ENCODE data around the gene PPP6R2. TPM values are rescaled to one million over a fixed set of nuclear protein-coding genes. Genes with fewer than 3 reads are reported as not detected.

The PPP6R2 gene
- total and polyA plus RNA-seq, 12 donors = 34.7 to 51.5 (median 37.7) TPM

DNA sequence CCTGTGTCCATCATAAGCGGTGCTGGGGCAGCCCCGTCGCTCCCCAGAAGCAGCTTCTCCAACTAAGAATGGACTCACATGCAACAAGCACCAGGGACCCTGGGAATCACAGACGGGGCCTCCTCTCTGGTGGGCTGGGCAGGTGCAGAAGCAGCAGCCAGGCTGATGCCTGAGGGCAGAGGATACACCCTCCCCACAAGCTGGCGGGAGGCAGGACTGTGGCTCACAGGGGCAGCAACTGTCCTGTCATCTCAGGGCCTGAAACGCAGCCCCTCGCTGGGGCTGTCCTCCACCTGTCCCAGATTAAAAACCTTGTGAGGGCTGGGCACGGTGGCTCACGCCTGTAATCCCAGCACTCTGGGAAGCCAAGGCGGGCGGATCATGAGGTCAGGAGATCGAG lies 134.8 kb downstream of the PPP6R2 start:
- no peak for DNase-seq
- intact Hi-C loops (cut with DNase I) = no loop called here
- H3K36me3 ChIP-seq = no peaks in the 10 kb centered on the region
- H3K4me1 ChIP-seq = peaks cover 12 to 34% (median 29%) of the 10 kb centered on the region in 9 donors
- no peak for ATAC-seq
- 87 to 90% methylated on average over 12 of the region's 12 CpGs for WGBS, 2 donors
- no peaks in the 10 kb centered on the region for H3K9me3 ChIP-seq
- TF ChIP-seq, protein P1, sequence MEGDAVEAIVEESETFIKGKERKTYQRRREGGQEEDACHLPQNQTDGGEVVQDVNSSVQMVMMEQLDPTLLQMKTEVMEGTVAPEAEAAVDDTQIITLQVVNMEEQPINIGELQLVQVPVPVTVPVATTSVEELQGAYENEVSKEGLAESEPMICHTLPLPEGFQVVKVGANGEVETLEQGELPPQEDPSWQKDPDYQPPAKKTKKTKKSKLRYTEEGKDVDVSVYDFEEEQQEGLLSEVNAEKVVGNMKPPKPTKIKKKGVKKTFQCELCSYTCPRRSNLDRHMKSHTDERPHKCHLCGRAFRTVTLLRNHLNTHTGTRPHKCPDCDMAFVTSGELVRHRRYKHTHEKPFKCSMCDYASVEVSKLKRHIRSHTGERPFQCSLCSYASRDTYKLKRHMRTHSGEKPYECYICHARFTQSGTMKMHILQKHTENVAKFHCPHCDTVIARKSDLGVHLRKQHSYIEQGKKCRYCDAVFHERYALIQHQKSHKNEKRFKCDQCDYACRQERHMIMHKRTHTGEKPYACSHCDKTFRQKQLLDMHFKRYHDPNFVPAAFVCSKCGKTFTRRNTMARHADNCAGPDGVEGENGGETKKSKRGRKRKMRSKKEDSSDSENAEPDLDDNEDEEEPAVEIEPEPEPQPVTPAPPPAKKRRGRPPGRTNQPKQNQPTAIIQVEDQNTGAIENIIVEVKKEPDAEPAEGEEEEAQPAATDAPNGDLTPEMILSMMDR (IDR thresholded peaks at IDR 0.05) = no peak
- H3K27me3 ChIP-seq = peaks cover 23 to 46% (median 42%) of the 10 kb centered on the region in 7 donors
- no peak overlapping the region for H3K27ac ChIP-seq
- H3K4me3 ChIP-seq = no peak overlapping the region

GRCh38 chr22:50479721-50480120 lies 136.6 kb downstream of the PPP6R2 start:
- no peak overlapping the region for H3K27ac ChIP-seq
- ATAC-seq (no peak), DNase-seq (no peak)
- peaks cover 0 to 21% (median 17%) of the 10 kb centered on the region in 9 donors for H3K4me1 ChIP-seq
- TF ChIP-seq, protein P1 (IDR thresholded peaks at IDR 0.05) = no peak
- intact Hi-C loops (cut with DNase I) = no loop called here
- H3K27me3 ChIP-seq = peaks cover 23 to 64% (median 58%) of the 10 kb centered on the region in 7 donors
- no peaks in the 10 kb centered on the region for H3K36me3 ChIP-seq
- no peak overlapping the region for H3K4me3 ChIP-seq
- no peaks in the 10 kb centered on the region for H3K9me3 ChIP-seq
- 56 to 61% methylated on average over 11 of the region's 11 CpGs for WGBS, 2 donors

- ATAC-seq (no peak), DNase-seq (no peak)
- no peaks in the 10 kb centered on the region for H3K9me3 ChIP-seq
- intact Hi-C loops (cut with DNase I) = no loop called here
- TF ChIP-seq, protein P1 (IDR thresholded peaks at IDR 0.05) = no peak
- 2 to 4% methylated on average over 37 to 45 of the region's 45 CpGs for WGBS, 2 donors
- peaks cover 23 to 68% (median 62%) of the 10 kb centered on the region in 7 donors for H3K27me3 ChIP-seq
- H3K4me1 ChIP-seq = peaks cover 0 to 16% (median 11%) of the 10 kb centered on the region in 9 donors
- H3K36me3 ChIP-seq = no peaks in the 10 kb centered on the region
- H3K4me3 ChIP-seq = peak overlapping the region in 9 of 10 donors; percentile 32 to 60 (median 46)
- H3K27ac ChIP-seq = no peak overlapping the region
Observed at GRCh38 chr22:50481045-50481439, 137.9 kb downstream of the PPP6R2 start.

DNA sequence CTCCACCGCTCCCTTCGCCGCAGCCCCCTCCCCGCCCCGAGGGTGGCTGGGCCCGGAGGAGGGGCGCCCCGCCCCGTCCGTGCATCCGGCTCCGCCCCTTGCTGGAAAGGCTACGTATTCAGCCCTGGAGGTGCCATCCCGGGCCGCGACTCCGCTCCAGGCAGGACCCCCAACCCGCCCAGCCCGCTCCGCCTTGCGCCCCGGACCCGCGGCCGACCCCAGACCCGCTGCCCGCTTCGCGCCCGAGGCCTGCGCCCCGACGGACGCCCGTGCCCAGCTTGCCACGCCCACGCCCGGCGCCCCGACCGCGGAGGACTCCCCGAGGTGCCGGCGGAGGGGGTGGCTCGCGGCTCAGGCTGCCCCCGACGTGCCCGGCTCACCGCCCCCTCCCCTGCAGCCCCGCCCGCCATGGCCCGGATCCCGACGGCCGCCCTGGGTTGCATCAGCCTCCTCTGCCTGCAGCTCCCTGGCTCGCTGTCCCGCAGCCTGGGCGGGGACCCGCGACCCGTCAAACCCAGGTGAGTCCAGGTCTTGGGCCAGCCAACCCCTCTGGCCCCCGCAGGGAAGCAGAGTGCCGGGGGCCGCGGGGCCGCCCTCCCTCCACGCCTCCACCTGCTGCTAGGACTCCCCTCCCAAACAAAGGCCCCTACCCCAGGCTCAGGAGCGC lies 138.4 kb downstream of the PPP6R2 start, which contains the start of gene ADM2:
ADM2 (plus strand) TSS at position 104 of the 667 bp plus-strand sequence; CDS start at position 409, 305 bp downstream.
- peak in 3 of 8 donors; percentile 13 to 45 (median 43) for ATAC-seq
- 4% methylated on average over 54 to 70 of the region's 70 CpGs for WGBS, 2 donors
- Histone ChIP-seq H3K27ac (no peak within 1 kb of the TSS), H3K4me1 (peaks cover 0 to 16% (median 11%) of the 10 kb centered on the region in 9 donors), H3K9me3 (no peaks in the 10 kb centered on the region), H3K36me3 (no peaks in the 10 kb centered on the region), H3K27me3 (peaks cover 23 to 70% (median 62%) of the 10 kb centered on the region in 7 donors), H3K4me3 (peak within 1 kb of the TSS in 9 of 10 donors; percentile 32 to 60 (median 46))
- intact Hi-C loops (cut with DNase I) = no loop called here
- TF ChIP-seq, protein P1 (IDR thresholded peaks at IDR 0.05) = no peak
- peak in 1 of 2 donors; percentile 40 for DNase-seq

All from heart right ventricle (tissue), 16 donors.